ENCODE results near the gene BAMBI.

- TF ChIP-seq CTCF (IDR thresholded peaks at IDR 0.05; ENCODE audit: low read length) (no peak; the same call in 1 of the 2 replicates), EZH2 (IDR thresholded peaks at IDR 0.05; ENCODE audit: borderline replicate concordance, low read length) (no peak)
These were observed at the start of gene BAMBI for GRCh38 chr10:28676968-28677887.
